ENCODE measurements around the gene GNL1.

GNL1 gene, protein sequence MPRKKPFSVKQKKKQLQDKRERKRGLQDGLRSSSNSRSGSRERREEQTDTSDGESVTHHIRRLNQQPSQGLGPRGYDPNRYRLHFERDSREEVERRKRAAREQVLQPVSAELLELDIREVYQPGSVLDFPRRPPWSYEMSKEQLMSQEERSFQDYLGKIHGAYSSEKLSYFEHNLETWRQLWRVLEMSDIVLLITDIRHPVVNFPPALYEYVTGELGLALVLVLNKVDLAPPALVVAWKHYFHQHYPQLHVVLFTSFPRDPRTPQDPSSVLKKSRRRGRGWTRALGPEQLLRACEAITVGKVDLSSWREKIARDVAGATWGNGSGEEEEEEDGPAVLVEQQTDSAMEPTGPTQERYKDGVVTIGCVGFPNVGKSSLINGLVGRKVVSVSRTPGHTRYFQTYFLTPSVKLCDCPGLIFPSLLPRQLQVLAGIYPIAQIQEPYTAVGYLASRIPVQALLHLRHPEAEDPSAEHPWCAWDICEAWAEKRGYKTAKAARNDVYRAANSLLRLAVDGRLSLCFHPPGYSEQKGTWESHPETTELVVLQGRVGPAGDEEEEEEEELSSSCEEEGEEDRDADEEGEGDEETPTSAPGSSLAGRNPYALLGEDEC

DNA sequence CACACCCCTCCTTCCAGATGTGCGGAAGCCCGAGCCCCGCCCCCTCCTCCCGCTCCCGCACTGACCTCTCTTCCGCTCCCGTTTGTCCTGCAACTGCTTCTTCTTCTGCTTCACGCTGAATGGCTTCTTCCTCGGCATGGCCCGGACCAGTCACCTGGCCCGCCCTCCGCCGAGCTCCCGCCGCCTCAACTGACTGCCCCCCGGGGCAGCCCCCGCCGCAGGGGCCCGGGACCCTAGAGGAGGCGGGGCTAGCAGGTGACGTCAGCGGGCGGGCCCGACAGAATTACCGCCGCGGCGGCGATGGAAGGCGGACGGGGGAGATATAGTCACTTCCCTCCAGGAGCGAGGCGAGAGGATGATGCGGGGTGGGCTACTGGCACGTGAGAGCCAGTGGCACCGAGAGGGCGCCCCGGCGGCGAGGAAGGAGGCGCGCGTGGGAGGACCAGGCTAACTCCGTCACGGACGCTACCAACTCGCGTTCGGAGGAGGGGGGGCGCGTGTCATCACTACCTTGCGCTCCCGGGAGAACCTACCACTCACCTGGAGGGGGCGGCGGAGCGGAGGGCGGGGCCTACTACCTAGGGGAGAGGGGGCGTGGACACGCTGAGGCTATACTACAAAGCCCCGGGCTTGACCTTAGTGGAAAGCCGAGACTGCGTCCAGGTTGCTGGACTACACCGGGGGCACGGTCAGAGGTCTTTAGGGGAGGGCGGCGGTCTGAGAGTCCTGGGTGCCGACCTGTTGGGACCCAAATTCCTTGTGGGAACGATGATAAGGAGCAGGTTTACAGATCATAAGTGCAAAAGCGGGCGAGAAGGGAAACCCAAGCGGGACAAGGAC is at the start of gene GNL1:
GNL1 (minus strand) TSS at position 424 of the 840 bp plus-strand sequence; CDS start at position 138, 286 bp downstream.
- DNase-seq = peak; percentile 88

DNA sequence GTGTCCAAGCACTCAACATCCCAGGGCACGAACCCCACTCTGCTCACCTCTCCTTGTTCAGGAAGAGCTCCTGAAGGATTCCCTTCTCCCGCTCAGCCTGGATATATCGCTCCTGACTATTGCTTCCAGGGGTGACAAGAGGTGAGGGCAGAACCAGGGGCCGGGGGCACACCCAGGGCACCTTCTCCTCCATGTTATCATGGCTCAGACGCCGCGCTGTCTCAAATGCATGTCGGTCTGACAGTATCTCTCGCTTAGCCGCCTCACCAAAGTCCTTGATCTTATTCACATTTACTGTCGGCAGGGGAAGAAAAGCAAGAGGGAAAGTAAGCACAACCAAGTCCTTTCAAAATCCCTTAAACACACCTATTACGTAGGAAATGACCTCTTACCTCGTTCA is 47.7 kb upstream of the GNL1 start:
- DNase-seq = no peak

DNA sequence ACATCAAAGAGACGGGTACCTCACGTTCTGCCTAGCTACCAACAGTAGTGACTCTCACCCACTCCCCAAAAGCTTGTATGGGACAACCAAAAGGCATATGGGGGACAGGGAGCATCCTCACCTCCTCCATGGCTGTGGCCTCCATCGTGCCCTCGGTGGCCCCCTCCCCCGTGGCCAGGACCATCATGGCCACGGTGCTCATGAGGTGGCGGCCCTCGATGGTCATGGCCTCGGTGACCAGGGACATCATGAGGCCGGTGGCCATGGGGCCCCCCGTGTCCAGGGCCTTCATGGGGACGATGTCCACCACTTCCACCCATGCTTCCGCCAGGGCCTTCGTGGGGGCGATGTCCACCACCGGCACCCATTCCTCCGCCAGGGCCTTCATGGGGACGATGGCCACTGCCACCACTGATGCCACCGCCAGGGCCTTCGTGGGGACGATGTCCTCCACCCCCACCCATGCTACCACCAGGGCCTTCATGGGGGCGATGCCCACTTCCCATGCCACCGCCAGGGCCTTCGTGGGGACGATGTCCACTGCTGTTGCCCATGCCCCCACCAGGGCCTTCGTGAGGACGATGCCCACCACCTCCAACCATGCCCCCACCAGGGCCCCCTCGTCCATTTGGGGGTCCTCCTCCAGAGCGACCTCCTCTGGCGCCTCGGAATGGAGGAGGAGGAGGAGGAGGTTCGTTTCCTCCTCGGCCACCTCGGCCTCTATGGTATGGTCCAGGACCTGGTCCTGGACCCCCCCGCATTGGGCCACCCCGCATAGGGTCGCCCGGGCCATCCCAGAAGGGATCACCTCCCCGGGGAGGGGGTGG is 45.7 kb upstream of the GNL1 start:
- DNase-seq = no peak

DNA sequence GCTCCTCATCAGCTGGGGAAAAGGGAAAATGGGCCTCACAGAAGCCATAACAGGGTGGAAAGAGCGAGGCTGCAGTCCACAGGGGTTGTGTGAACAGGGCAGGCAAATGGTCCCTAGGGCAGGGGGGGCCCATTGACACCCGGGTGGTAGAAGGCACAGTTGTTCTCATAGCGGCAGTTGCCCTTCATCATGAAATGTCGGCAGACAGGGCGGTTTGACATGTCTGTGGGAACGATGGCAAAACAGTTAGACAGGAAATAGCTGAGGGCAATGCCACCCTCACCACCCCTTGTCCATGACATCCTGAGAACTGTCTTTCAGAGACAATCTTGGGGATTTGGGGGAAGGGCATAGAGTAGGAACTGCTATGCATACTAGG is 45.1 kb upstream of the GNL1 start:
- no peak for DNase-seq

DNA sequence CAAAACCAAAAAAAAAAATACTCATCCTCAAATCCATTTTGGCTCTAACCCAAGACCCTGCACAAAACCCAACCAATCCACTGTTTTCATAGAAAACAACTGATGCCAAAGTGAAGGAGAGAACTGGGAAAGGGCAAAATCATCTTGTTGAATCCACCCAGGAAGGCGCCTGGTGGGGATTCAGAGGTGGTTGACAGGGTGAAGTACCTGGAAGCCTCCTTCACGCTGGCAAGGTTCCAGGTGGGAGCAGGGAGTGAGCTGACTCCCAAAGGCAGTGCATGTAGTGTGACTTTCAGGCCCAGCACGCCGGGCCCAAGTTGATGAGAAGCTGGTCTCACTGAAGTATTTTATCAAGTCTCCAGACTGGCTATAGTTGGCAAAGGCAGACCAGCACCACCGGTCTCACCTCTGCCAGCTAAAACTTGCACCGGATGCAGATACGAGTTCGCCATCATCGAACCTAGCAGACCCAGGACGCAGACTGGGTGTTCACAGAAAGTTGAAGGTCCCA is 44.2 kb upstream of the GNL1 start:
- no peak for DNase-seq

DNA sequence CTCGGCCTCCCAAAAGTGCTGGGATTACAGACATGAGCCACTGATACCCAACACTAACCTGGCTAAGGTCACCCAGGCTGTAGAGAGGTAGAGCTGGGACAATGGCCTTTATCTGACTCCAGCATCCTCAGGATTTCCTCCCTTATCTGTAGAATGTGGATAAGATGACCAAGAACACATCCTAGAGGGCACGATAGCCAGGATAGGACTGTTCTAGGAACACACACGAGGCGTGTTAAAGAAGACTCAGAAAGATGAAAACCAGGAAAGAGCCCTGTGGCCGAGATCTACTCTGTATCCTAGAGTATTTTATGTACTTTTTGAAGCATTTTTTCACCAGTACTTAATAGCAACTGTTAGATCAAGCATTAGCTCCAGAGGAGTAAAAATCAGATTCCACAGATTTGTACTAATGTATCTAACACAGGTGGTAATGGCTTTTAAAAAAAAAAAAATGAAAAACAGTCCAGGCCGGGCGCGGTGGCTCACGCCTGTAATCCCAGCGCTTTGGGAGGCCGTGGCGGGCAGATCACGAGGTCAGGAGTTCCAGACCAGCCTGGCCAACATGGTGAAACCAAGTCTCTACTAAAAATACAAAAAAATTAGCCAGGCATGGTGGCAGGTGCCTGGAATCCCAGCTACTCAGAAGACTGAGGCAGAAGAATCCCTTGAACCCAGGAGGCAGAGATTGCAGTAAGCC is 43.5 kb upstream of the GNL1 start:
- no peak for DNase-seq

DNA sequence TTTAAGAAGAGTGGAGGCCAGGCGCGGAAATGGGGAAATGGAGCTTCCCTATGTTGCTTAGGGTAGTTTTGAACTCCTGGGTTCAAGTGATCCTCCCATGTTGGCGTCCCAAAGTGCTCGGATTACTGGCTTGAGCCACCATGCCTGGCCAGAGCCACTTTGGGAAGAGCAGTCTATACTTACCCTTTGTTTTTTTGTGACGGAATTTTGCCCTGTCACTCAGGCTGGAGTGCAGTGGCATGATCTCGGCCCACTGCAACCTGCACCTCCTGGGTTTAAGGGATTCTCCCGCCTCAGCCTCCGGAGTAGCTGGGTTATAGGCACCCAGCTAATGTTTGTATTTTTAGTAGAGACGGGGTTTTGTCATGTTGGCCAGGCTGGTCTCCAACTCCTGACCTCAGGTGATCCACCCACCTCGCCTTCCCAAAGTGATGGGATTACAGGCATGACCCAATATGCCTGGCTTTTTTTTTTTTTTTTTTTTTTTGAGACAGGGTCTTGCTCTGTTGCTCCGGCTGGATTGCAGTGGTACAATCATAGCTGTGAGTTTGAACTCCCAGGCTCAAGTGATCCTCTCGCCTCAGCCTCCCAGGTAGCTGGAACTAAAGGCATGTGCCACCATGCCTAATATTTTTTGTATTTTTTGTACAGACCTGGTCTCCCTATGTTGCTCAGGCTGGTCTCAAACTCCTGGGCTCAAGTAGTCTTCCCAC is 42.8 kb upstream of the GNL1 start:
- DNase-seq = no peak

DNA sequence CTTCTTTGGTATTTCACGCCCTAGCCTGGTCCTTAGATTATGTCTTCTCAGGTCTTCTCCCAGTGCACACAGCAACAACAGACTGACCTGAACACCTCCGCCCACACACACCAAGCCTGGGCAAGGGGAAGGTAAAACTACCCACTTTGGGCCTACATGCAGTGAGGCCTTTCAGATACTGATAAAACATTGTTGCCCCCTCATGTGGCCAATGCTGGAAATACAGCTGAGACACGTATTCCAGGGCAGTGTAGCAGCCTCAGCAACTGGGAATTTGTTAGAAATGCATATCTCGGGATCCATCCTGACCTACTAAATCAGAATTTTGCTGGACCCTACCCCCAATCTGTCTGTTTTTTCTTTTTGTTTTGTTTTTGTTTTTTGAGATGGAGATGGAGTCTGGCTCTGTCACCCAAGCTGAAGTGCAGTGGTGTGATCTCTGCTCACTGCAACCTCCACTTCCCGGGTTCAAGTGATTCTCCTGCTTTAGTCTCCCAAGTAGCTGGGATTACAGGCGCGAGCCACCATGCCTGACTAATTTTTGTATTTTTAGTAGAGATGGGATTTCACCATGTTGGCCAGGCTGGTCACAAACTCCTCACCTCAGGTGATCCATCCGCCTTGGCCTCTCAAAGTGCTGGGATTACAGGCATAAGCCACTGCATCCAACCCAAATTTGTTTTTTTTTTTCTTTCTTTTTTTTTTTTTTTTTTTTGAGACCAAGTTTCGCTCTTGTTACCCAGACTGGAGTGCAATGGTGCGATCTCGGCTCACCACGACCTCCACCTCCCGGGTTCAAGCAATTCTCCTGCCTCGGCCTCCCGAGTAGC is 41.2 kb upstream of the GNL1 start:
- peak; percentile 75 for DNase-seq

DNA sequence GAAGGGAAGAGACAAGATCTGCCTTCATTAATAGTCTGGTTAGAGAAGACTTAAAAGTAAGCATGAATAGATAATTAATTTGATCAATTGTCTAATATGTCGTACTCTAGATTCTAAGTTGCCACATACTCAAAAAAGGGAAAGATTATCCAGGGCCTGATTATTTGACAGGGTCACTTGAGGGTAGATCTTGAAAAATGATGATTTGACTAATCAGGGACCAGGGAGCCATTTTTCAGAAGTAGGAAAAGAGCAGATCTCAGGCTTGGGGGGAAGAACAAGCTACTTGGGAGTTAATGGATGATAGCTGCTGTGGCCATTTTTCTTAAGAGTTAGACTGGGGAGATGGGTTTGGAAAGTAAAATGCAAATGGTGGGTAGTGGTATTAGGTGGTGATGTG is 36.0 kb upstream of the GNL1 start:
- no peak for DNase-seq

DNA sequence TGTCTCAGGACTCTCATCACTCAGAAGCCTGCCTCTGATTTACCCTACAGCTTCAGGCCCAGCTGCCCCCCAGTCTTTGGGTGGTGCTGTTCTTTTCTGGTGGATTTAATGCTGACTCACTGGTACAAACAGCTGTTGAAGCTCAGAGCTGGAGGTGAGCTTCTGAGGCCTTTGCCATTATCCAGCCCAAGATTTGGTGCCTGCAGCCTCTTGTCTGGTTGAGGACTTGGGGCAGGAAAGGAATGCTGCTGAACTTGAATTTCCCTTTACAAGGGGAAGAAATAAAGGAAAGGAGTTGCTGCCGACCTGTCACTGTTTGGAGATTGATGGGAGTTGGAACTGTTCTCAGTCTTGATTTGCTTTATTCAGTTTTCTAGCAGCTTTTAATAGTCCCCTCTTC is 34.7 kb upstream of the GNL1 start:
- DNase-seq = no peak

DNA sequence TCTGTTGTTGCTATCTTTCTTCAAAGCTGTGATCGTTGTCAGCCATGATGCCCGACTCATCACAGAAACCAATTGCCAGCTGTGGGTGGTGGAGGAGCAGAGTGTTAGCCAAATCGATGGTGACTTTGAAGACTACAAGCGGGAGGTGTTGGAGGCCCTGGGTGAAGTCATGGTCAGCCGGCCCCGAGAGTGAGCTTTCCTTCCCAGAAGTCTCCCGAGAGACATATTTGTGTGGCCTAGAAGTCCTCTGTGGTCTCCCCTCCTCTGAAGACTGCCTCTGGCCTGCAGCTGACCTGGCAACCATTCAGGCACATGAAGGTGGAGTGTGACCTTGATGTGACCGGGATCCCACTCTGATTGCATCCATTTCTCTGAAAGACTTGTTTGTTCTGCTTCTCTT is 34.2 kb upstream of the GNL1 start:
- DNase-seq = no peak

DNA sequence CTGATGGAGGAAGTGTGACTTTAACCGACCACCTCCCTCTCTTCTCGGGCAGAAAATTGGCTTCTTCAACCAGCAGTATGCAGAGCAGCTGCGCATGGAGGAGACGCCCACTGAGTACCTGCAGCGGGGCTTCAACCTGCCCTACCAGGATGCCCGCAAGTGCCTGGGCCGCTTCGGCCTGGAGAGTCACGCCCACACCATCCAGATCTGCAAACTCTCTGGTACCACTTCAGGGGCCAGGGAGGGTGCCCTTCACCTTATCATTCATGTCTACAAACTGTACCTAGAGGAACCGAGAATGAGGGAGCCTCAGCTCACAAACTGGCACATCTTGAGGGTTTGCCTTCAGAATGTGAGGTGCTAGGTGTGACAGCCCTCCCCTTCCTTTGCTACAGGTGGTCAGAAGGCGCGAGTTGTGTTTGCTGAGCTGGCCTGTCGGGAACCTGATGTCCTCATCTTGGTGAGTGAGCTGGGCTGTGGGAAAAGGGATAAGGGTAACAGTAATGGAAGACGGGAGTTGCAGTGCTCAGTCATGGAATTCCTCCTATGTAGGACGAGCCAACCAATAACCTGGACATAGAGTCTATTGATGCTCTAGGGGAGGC is 33.6 kb upstream of the GNL1 start:
- DNase-seq = no peak

DNA sequence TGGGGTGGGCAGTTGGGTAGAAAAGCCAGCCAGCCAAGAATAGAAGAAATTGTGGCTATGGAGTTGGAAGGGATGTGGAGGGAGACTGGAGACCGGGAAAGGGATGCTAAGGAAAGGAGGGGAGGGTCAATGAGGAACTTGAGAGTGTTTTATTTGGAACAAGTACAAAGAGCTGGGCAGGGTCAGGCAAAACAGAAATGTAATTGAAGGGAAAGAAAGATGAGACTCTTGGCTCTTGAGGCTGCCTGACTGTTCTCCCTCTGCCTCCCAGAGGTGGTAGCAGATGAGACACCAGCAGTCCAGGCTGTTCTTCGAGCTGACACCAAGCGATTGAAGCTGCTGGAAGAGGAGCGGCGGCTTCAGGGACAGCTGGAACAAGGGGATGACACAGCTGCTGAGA is 27.6 kb upstream of the GNL1 start:
- DNase-seq = no peak

DNA sequence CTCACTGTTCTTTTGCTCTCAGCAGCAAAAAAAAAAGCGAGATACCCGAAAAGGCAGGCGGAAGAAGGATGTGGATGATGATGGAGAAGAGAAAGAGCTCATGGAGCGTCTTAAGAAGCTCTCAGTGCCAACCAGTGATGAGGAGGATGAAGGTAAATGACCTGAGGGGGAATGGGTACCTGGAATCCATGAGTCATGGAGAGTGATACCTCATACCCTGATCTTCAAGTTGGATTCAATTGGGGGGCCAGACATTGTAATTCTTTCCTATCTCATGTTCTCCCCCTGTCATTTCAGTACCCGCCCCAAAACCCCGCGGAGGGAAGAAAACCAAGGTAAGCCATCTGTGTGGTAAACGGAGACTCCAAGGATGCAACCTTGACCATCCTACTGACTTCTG is 21.8 kb upstream of the GNL1 start:
- DNase-seq = no peak

DNA sequence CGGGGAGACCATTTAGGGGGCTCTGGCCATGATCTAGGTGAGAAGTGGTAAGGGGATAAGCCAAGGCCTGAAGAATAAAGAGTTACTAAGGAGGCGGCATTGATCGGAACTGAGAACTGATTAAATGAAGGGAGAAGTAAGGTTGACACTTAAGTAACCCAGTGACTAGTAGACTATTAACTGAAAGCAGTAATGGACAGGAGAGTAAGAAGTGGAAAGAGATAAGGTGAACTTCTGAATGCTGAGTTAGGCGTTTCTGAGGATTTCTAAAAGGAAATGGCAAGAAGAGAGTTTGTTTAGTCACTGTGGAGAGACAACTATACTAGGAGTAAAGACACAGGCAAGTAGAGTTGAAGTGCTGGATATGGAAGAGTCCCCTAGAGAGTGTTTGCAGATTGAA is 16.8 kb upstream of the GNL1 start:
- DNase-seq = no peak

DNA sequence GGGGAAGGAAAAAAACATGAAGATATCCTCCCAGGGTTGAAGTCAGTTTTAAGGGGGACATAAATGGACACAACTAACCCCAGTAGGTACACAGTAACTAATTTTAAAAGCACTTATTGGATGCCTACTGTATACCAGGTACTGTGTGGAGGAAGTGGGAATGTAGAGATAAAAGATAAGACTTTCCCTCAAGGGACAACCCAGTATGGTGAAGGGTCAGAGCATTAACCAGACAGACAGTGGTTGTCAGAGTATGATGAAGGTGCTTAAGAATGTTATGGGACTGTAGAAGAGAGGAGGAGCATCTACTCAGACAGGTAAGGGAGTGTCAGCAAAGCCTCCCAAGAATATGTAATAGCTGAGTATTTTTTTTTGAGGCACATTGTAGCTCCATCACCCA is 15.9 kb upstream of the GNL1 start:
- no peak for DNase-seq

DNA sequence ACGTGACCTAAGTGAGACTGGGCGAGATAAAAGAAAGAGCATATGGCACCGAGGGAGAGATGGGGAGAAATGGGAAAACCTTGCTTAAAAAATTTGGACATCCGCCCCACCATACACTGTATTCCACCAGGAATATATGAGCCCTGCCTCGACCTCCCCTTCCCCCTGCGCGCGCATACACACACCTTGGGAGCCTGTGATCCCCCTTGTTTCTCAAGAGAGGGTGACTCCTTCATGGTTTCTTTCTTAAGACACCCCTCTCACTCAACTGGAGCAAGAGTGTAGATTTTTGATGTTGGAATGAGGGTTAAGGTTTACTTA is 15.4 kb upstream of the GNL1 start:
- no peak for DNase-seq

DNA sequence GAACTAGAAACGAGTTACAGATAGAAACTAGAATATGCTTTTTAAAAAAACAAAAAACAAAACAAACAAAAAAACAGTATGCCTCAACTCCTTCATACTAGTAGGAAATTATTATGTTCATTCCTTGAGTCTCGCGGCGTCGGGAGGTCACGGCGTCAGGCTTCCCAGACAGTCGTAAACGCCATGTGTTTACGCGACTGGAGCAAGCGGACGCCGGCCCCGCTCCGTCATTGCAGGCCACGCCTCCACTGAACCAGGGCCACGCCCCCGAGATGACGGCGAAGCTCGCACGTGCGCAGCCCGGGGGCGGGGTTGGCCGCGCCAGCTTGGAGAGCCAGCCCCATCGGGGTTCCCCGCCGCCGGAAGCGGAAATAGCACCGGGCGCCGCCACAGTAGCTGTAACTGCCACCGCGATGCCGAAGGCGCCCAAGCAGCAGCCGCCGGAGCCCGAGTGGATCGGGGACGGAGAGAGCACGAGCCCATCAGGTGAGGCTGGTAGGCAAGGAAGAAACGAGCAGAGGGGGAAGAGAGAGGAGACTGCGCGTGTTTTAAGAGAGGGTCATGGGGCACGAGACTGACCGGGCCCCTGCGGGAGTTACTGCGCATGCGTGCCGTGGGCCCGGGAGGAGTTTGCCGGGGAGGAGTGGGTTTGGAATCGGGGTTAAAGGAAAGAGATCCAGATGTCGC is 14.9 kb upstream of the GNL1 start, which contains the start of gene ABCF1:
ABCF1 (plus strand) TSS at position 368 of the 687 bp plus-strand sequence; CDS start at position 414, 46 bp downstream.
- DNase-seq = peak; percentile 98

DNA sequence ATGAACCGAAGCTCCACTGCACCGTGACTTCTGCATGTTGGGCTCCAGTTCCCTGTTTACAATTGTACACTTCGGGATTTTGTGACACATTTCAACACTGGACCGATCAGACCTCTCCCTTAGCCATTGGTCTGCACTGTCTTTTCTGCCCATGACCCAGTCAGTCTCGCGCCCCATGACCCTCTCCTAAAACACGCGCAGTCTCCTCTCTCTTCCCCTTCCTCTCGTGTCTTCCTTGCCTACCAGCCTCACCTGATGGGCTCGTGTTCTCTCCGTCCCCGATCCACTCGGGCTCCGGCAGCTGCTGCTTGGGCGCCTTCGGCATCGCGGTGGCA is 14.4 kb upstream of the GNL1 start:
- DNase-seq = no peak

DNA sequence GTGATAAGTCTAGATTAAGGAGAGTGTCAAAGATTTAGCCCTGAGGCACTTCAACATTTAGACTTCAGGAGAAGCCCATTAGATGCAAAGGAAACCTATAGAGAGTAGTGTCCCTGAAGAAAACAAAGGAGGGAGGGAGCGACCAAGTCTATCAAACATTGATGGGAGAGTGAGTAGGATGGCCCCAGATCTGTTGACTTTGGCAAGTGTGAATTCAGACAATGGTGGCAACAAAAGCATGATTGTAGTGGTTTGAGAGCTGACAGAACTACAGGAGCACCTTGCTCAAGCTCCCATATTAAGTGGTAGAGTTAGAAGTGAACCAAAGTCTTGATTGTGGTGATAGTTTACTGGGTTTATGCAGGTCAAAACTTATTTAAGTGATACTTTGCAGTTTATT is 14.0 kb upstream of the GNL1 start:
- no peak for DNase-seq
